Ovary (tissue), 9 donors: ENCODE data around the gene LPO. TPM values are rescaled to one million over a fixed set of nuclear protein-coding genes. Genes with fewer than 3 reads are reported as not detected.

ENCODE experiments used
- DNase-seq, 5 donors: peaks; one replicate each; pipeline ENCODE4 v3.0.0-alpha.2; 2019 to 2020
- H3K27ac ChIP-seq, 2 donors: fragments of 200-600 bp; one replicate each; pipeline versions ENCODE4 v1.5.1 to v1.8.0; 2019 to 2022
- H3K27me3 ChIP-seq: fragments of 200-600 bp; one replicate; pipeline ENCODE4 v1.8.0; 2022
- H3K36me3 ChIP-seq: fragments of 200-600 bp; sonication (generic); one replicate; pipeline ENCODE4 v1.5.1; 2019
- H3K4me1 ChIP-seq: one replicate; pipeline ENCODE4 v1.8.1; 2013; ENCODE audit warnings: mild to moderate bottlenecking, moderate library complexity; ENCODE audit not compliant: insufficient read depth
- H3K4me3 ChIP-seq: fragments of 200-600 bp; sonication (generic); one replicate; pipeline ENCODE4 v1.5.1; 2017
- H3K9me3 ChIP-seq, 2 donors: fragments of 200-600 bp in 1 of 2; sonication (generic) in 1 of 2; one replicate each; pipeline versions ENCODE4 v1.5.1 to v1.8.1; 2013 to 2019; ENCODE audit warnings: mild to moderate bottlenecking in 1 of 2, moderate library complexity in 1 of 2
- EP300 ChIP-seq: sonication (generic); formaldehyde crosslinking; IDR thresholded peaks from one replicate; pipeline ENCODE4 v1.6.1; 2017; ENCODE audit warnings: antibody characterized with exemption
- POLR2A ChIP-seq: fragments of 450-650 bp; IDR thresholded peaks from one replicate; pipeline ENCODE4 v1.6.1; 2017; ENCODE audit warnings: antibody characterized with exemption, mild to moderate bottlenecking, moderate library complexity
- WGBS, 3 donors: extraction: QIAGEN DNeasy Blood & Tissue Kit in 1 of 3; methylation state at CpG; one replicate each; pipeline versions ENCODE4 v1.1.5 to v1.1.7; 2013 to 2017; 5-methylcytosine and 5-hydroxymethylcytosine counted together
- intact Hi-C, 4 donors: fragments of 100-400 bp; cut with DNase I; formaldehyde crosslinking; loops; one replicate each; pipeline versions ENCODE4 v1.11.0 to v1.15.1; 2022 to 2023
- polyA plus RNA-seq, 2 donors: library from polyadenylated mRNA; stranded (reverse); fragments of 200-250 nt in 1 of 2; fragments of 350-450 nt in 1 of 2; fragmentation: Illumina TruSeq in 1 of 2; extraction: RNeasy Lipid Tissue Mini Kit (QIAGEN cat#74804) in 1 of 2; gene quantifications; one replicate each; pipeline ENCODE4 v1.2.3, GENCODE V29; 2013 to 2014
- total RNA-seq, 7 donors: library from RNA; depleted of rRNA in 2 of 7; stranded (reverse); fragments of >200 nt in 2 of 7; fragmentation: NEBNext Ultra II Directional in 3 of 7; extraction: Animal tissue kit (Norgen Biotek cat#: 25700) in 3 of 7; gene quantifications; one replicate each; pipeline versions ENCODE4 v1.1.0 to v1.2.4, GENCODE V29; 2016 to 2023
- TF ChIP-seq, protein P1 (sequence below), 3 donors: fragments of 450-650 bp in 2 of 3; fragments of 200-600 bp in 1 of 3; IDR thresholded peaks; one replicate each; pipeline versions ENCODE4 v1.5.1 to v1.8.0; 2016 to 2022; ENCODE audit warnings: antibody characterized with exemption in 3 of 3, mild to moderate bottlenecking in 1 of 3
- donor health status: DM: no; HTN: no; CAD: no; lungs with moderate emphysema.
- donor health status: DM: no; HTN: no; CAD: no.
- donor health status: Bipolar disorder and iron deficiency.
- donor health status: DM: yes; HTN: yes; CAD: no.
- donor health status: DM: no; HTN: no; CAD: no.
- donor health status: DM: yes; HTN: yes; CAD: no.

LPO gene
- total and polyA plus RNA-seq, 9 donors, result 0.32 to 1.6 TPM; not detected in 7

DNA sequence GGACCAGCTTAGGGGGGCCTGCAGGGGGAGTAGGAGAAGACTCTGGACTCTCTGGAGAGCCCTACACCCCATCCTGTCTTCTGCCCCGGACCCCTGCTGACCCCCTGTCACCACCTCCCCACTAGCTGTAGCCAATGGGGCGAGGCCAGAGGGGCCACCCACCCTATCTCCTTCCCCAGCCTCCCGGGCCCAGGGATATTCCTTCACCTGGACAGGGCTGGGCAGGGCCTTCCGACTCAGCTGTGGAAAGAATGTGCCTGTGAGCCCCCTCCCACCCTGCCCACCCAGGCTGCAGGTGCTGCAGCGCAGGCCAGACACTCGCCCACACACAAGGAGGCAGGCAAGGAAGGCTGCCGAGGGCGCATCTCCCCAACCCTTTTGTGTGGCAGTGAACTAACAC is 67.2 kb downstream of the LPO start:
- Histone ChIP-seq H3K36me3 (no peaks in the 10 kb centered on the region), H3K4me1 (no peaks in the 10 kb centered on the region)
- TF ChIP-seq EP300, result no peak
- TF ChIP-seq, protein P1, sequence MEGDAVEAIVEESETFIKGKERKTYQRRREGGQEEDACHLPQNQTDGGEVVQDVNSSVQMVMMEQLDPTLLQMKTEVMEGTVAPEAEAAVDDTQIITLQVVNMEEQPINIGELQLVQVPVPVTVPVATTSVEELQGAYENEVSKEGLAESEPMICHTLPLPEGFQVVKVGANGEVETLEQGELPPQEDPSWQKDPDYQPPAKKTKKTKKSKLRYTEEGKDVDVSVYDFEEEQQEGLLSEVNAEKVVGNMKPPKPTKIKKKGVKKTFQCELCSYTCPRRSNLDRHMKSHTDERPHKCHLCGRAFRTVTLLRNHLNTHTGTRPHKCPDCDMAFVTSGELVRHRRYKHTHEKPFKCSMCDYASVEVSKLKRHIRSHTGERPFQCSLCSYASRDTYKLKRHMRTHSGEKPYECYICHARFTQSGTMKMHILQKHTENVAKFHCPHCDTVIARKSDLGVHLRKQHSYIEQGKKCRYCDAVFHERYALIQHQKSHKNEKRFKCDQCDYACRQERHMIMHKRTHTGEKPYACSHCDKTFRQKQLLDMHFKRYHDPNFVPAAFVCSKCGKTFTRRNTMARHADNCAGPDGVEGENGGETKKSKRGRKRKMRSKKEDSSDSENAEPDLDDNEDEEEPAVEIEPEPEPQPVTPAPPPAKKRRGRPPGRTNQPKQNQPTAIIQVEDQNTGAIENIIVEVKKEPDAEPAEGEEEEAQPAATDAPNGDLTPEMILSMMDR (IDR thresholded peaks at IDR 0.05), result no peak
- no peak for TF ChIP-seq POLR2A

DNA sequence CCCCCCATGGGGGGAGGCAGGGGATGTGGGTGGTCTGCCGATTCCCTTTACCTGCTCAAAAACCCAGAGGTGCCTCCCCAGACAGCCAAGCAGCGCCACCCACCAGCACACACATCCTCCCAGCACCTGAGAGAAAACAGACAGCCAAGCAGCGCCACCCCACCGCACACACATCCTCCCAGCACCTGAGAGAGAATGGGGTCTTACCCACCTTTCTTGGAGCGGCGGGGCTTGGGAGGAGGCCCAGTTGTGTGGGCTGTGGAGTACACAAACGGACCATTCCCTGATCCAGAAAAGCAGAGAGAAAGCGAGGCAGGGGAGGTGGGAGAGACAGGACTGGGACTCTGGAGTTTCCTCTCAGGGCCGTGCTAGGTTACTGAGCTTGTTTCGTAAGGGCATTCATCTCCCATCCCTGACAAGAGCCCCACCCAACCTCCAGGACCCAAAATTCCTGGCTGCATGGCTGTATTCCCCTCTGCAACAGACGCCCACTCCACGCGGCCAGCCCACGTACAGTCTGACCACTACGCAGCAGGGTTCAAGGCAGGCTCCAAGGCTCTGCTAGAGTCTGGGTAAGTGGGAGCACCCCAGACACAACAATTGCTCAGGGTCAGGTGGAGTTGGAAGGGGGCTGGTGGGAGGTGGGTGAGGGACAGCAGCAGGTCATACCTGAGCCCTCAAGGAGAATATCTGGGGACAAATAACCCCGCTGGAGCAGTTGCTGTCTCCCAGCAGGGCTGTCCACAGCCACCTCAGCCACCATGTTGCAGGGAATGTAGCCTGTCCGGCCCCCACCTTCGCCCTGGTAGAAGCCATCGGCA is 68.0 kb downstream of the LPO start:
- H3K4me1 ChIP-seq, result no peaks in the 10 kb centered on the region
- H3K27ac ChIP-seq, result no peak overlapping the region
- DNase-seq, result no peak
- H3K27me3 ChIP-seq, result no peaks in the 10 kb centered on the region
- no peaks in the 10 kb centered on the region for H3K36me3 ChIP-seq
- intact Hi-C loops, result no loop called here
- TF ChIP-seq EP300 (no peak), POLR2A (no peak)
- TF ChIP-seq, protein P1 (IDR thresholded peaks at IDR 0.05), result no peak
- no peak overlapping the region for H3K4me3 ChIP-seq
- H3K9me3 ChIP-seq, result no peaks in the 10 kb centered on the region
- WGBS, 3 donors, result 83 to 86% (median 83%) methylated on average over 19 of the region's 19 CpGs

More for the DNA sequence above, 67.2 kb downstream of the LPO start:
- H3K27ac ChIP-seq, result no peak overlapping the region
- no peaks in the 10 kb centered on the region for H3K9me3 ChIP-seq
- 72 to 78% (median 78%) methylated on average over 8 of the region's 8 CpGs for WGBS, 3 donors
- no peaks in the 10 kb centered on the region for H3K27me3 ChIP-seq
- DNase-seq, result no peak
- no peak overlapping the region for H3K4me3 ChIP-seq
- intact Hi-C loops, result no loop called here

DNA sequence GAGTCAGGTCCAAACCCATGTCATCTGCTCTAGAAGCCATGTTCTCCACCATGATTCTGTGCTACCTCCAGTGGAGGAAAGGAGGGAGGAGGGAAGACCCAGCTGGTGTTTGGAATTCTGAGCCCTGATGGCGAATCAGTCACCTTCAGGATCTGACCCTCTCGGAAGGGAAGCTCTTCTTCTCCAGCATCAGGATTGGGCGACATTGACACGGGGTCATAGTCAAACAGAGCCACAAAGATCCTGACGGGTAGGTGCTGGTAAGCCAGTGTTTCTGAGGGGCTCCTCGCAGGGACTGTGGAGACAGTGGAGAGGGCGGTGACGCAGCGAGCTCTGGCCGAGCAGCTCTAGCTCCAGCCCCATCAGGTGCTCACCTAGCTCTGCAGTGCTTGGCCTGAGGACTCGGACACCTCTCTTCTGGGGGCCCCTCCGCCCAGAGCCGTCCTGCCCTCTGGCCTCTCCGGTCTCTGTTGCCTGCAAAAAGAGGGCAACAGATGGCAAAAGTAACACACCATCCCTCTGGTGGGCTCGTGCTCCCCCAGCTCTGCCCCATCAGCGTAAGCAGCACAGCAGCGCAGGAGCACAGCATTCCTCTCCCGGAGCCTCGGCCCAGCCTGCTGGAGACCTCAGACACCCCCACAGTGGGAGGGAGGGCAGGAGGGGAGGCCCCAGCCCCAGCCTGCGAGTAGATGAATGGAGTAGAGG is 69.2 kb downstream of the LPO start:
- DNase-seq, result no peak
- 74 to 80% (median 77%) methylated on average over 20 of the region's 20 CpGs for WGBS, 3 donors
- Histone ChIP-seq H3K36me3 (no peaks in the 10 kb centered on the region), H3K4me3 (no peak overlapping the region), H3K27ac (no peak overlapping the region), H3K27me3 (no peaks in the 10 kb centered on the region), H3K9me3 (no peaks in the 10 kb centered on the region), H3K4me1 (no peaks in the 10 kb centered on the region)
- TF ChIP-seq EP300, result no peak
- TF ChIP-seq, protein P1 (IDR thresholded peaks at IDR 0.05), result no peak
- no peak for TF ChIP-seq POLR2A
- intact Hi-C loops, result no loop called here

GRCh38 chr17:58308173-58308984 is 70.0 kb downstream of the LPO start:
- Histone ChIP-seq H3K4me3 (no peak overlapping the region), H3K36me3 (no peaks in the 10 kb centered on the region), H3K27me3 (no peaks in the 10 kb centered on the region), H3K9me3 (no peaks in the 10 kb centered on the region), H3K4me1 (no peaks in the 10 kb centered on the region), H3K27ac (no peak overlapping the region)
- peak in 1 of 5 donors; percentile 33 for DNase-seq
- TF ChIP-seq POLR2A, result no peak
- no peak for TF ChIP-seq EP300
- TF ChIP-seq, protein P1 (IDR thresholded peaks at IDR 0.05), result no peak
- 71 to 77% (median 72%) methylated on average over 32 of the region's 32 CpGs for WGBS, 3 donors
- intact Hi-C loops, result no loop called here
